Measurements from ENCODE around the gene SLIT1.

The SLIT1 gene

DNA sequence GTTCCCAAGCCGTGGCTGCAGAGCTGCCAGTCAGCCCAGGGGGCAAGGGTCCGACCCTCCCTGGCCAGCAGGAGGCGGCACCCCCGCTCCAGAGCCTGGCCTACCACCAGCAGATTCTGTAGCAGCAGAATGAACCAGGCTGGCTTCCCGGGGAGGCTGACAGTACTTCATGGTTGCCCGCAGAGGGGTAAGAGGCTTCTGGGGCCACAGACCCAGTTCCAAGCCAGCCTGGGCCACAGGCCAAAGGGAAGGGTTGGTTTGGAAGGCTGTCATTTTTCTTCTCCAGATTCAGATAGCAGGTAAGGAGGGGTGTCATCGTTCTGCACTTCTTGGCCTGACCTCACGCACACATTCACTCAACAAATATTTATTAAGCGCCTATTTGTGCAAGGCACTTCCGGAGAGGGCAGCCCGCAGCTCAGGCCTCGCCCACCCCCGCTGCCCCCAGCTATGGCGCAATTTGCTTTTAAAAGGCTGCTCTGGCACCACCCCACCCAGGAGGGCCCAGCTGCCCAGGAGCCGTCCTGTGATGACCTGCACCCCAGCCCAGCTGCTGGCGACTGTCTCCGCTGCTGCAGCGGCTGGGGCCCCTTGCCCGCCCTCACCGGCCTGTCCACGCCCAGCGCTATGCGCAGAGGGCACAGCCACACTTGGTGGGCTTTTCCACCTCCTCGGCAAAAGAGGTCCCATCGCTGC lies 185.1 kb downstream of the SLIT1 start:
- H3K9ac ChIP-seq (ENCODE audit: low read length): no peak overlapping the region

DNA sequence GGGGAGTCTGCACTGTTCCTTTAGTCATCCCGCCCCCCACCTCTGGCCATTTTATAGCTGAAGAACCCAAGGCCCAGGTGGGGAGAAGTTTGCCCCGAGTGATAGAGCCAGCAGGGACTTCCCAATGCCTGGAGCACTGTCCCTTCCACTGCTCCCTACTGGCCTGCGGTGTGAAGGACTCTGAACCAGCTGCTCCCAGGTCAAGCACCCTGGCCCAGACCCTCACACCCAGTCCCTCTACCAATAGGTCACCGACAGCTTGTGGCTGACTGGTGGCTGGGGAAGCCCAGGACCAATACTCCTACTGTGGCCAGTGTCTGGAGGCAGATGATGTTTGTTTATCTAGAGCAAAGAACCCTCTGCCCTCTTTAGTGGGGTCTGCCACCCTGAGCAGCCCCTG lies 185.8 kb downstream of the SLIT1 start:
- no peak overlapping the region for H3K4me3 ChIP-seq (ENCODE audit: low read length)
- no peaks in the 10 kb centered on the region for H3K9me3 ChIP-seq (ENCODE audit: control insufficient read depth, low read length)
- H3K36me3 ChIP-seq (ENCODE audit: control insufficient read depth, insufficient read depth, low read length): no peaks in the 10 kb centered on the region
- no peaks in the 10 kb centered on the region for H3K27me3 ChIP-seq (ENCODE audit: control insufficient read depth, insufficient read depth, low read length)
- no peaks in the 10 kb centered on the region for H3K4me1 ChIP-seq (ENCODE audit: control insufficient read depth, insufficient read depth, low read length)
- H3K9ac ChIP-seq (ENCODE audit: low read length): no peak overlapping the region

More for the DNA sequence above, 185.1 kb downstream of the SLIT1 start:
- Histone ChIP-seq H3K4me3 (ENCODE audit: low read length) (no peak overlapping the region), H3K36me3 (ENCODE audit: control insufficient read depth, insufficient read depth, low read length) (no peaks in the 10 kb centered on the region), H3K4me1 (ENCODE audit: control insufficient read depth, insufficient read depth, low read length) (no peaks in the 10 kb centered on the region), H3K27me3 (ENCODE audit: control insufficient read depth, insufficient read depth, low read length) (no peaks in the 10 kb centered on the region), H3K9me3 (ENCODE audit: control insufficient read depth, low read length) (no peaks in the 10 kb centered on the region)

DNA sequence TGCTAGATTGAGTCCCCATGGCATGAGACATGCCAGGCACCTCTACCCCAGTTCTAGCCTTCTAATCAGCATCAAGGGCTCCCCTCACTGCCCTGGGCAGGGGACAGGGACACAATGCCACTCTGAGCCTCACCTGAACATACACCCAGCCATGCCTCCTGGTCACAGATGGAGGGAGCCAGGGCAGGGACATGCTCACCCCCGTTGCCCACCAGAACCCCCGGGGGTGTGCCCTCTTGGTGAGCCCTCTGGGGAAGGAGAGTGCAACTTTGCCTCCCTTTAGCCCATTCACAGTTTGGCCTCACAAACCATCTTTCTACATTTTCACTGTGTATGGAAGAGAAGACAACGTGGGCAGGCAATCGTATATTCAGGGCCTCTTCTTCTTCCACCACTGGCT lies 186.4 kb downstream of the SLIT1 start:
- Histone ChIP-seq H3K36me3 (ENCODE audit: control insufficient read depth, insufficient read depth, low read length) (no peaks in the 10 kb centered on the region), H3K9ac (ENCODE audit: low read length) (no peak overlapping the region), H3K27me3 (ENCODE audit: control insufficient read depth, insufficient read depth, low read length) (no peaks in the 10 kb centered on the region), H3K4me1 (ENCODE audit: control insufficient read depth, insufficient read depth, low read length) (no peaks in the 10 kb centered on the region), H3K4me3 (ENCODE audit: low read length) (no peak overlapping the region), H3K9me3 (ENCODE audit: control insufficient read depth, low read length) (no peaks in the 10 kb centered on the region)

DNA sequence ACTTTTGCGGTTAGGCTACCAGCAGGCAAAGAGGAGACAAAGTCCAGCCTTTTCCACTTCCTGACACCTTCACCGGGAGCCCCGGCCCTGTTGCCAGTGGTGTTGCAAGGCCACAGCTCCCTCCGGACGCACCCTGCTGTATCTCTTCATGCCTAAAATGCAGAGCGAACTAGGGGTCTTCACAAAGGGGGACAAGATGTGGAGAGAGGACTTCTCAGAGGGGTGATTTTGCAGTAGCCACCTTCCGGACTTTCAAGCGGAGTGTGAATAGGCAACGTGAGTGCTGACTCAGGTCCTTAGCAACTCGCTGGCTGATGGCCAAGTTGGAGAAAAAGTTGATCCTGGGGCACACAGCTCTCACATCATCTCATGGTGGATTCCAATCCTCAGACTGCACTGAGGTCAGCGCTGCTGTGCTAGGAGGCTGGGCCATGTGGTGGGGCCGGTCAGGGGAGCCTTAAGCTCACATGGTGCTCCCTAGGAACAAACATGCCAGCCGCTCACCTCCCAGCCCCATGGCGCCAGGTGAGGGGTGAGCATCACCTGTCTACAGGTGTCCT lies 187.3 kb downstream of the SLIT1 start:
- Histone ChIP-seq H3K4me1 (ENCODE audit: control insufficient read depth, insufficient read depth, low read length) (no peaks in the 10 kb centered on the region), H3K9me3 (ENCODE audit: control insufficient read depth, low read length) (no peaks in the 10 kb centered on the region), H3K36me3 (ENCODE audit: control insufficient read depth, insufficient read depth, low read length) (no peaks in the 10 kb centered on the region)

DNA sequence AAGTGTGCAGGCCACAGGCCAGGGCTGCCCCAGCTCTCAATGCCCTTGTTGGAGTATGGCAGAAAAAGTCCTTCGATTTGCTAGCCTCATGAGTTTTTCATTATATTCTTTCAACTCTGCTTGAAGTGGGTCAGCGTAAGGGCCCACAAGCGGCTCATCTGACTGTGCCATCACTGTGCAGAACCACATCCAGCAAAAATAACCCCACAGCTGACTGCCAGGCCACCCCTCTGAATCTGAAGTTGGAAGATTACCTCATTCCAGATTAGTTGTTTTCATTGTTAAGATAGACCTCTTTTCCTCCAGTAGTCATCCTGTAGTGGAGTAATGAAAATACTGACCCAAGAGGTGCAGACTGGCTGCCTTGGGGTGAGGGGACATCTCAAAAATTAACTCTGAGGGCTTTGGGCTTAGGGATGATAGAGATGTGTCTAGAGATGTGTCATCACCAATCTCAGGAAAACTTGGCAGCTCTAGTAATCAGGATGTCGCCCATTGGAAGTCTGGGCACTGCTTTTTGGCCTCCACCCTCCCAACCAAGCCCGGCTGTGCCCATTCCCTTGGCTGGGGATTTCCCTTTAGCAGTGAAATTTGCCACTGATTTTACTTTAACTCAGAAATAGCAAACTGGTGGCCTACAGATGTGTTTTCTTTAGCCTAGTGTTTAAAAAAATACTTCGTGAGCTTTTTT lies 189.3 kb downstream of the SLIT1 start:
- H3K27me3 ChIP-seq (ENCODE audit: control insufficient read depth, insufficient read depth, low read length): no peaks in the 10 kb centered on the region
- no peaks in the 10 kb centered on the region for H3K4me1 ChIP-seq (ENCODE audit: control insufficient read depth, insufficient read depth, low read length)
- no peaks in the 10 kb centered on the region for H3K36me3 ChIP-seq (ENCODE audit: control insufficient read depth, insufficient read depth, low read length)
- no peaks in the 10 kb centered on the region for H3K9me3 ChIP-seq (ENCODE audit: control insufficient read depth, low read length)
- H3K4me3 ChIP-seq (ENCODE audit: low read length): no peak overlapping the region
- no peak overlapping the region for H3K9ac ChIP-seq (ENCODE audit: low read length)

More for the DNA sequence above, 187.3 kb downstream of the SLIT1 start:
- Histone ChIP-seq H3K9ac (ENCODE audit: low read length) (no peak overlapping the region), H3K4me3 (ENCODE audit: low read length) (no peak overlapping the region), H3K27me3 (ENCODE audit: control insufficient read depth, insufficient read depth, low read length) (no peaks in the 10 kb centered on the region)

DNA sequence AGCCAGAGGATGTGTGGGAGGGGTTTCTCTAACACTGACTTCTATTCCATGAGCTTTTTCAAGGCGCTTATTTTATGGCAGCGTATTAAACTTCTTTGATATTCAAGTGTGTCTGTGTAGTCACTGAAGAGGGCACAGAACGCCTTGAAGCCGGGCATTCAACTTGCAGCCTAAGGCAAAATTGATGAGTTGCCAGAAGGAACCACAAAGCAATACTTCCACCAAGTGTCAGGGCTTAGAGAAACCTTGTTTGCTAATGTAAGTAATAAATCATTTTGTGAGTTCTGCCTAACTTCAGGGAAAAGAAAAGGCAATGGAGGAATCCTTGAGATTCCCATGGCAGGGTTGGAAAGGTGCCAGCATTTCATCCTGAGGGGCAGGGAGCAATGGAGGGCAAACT lies 189.9 kb downstream of the SLIT1 start:
- no peaks in the 10 kb centered on the region for H3K27me3 ChIP-seq (ENCODE audit: control insufficient read depth, insufficient read depth, low read length)
- H3K4me1 ChIP-seq (ENCODE audit: control insufficient read depth, insufficient read depth, low read length): no peaks in the 10 kb centered on the region
- H3K4me3 ChIP-seq (ENCODE audit: low read length): no peak overlapping the region
- H3K9me3 ChIP-seq (ENCODE audit: control insufficient read depth, low read length): no peaks in the 10 kb centered on the region
- no peak overlapping the region for H3K9ac ChIP-seq (ENCODE audit: low read length)
- H3K36me3 ChIP-seq (ENCODE audit: control insufficient read depth, insufficient read depth, low read length): no peaks in the 10 kb centered on the region

DNA sequence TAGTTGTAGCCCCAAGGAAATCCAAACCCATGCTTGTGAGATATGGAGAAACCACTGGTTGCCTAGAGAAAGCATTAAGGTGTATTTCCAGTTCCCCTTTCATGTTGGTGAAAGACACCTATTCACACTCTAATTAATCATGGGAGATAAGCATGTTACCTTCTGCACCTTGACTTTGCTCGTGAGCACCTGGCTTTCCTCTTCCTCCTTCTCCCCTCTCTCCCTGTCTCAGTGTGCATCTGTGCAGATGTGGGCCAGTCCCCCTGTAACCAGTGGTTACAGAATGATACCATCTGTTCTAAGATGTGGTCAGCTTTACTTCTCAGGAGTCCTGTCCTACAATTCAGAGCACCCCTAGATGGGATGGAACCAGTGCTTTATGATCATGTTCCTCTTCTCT lies 193.0 kb downstream of the SLIT1 start:
- H3K9ac ChIP-seq (ENCODE audit: low read length): no peak overlapping the region
- H3K9me3 ChIP-seq (ENCODE audit: control insufficient read depth, low read length): no peaks in the 10 kb centered on the region
- no peaks in the 10 kb centered on the region for H3K27me3 ChIP-seq (ENCODE audit: control insufficient read depth, insufficient read depth, low read length)
- no peaks in the 10 kb centered on the region for H3K4me1 ChIP-seq (ENCODE audit: control insufficient read depth, insufficient read depth, low read length)
- no peak overlapping the region for H3K4me3 ChIP-seq (ENCODE audit: low read length)
- no peaks in the 10 kb centered on the region for H3K36me3 ChIP-seq (ENCODE audit: control insufficient read depth, insufficient read depth, low read length)

DNA sequence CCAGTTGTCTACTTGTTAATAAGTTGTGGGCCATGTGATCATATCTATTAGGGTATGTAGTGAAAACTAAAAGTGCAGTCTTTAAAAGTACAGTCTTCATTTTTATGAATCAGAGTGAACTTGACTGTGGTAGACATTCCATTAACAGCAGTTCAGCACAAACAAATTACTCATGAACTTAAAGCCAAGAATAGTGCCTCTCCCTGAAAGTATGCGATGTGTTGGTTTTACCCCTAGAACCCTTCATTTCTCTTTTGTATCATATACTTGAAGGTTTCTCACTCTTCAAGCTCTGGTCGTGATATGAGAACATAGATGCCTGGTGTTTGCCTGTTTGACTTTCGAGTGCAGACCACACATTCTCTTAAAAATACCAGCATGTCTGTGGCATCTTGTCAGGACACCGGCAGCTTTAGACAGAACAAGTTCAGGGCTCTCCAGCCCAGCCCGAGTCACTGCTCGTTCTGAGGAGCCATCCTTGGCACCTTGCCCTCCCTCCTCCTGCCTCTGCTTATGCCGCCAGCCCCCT lies 194.4 kb downstream of the SLIT1 start:
- H3K36me3 ChIP-seq (ENCODE audit: control insufficient read depth, insufficient read depth, low read length): no peaks in the 10 kb centered on the region
- H3K4me3 ChIP-seq (ENCODE audit: low read length): no peak overlapping the region
- H3K27me3 ChIP-seq (ENCODE audit: control insufficient read depth, insufficient read depth, low read length): no peaks in the 10 kb centered on the region
- no peaks in the 10 kb centered on the region for H3K9me3 ChIP-seq (ENCODE audit: control insufficient read depth, low read length)
- H3K9ac ChIP-seq (ENCODE audit: low read length): no peak overlapping the region
- H3K4me1 ChIP-seq (ENCODE audit: control insufficient read depth, insufficient read depth, low read length): no peaks in the 10 kb centered on the region

DNA sequence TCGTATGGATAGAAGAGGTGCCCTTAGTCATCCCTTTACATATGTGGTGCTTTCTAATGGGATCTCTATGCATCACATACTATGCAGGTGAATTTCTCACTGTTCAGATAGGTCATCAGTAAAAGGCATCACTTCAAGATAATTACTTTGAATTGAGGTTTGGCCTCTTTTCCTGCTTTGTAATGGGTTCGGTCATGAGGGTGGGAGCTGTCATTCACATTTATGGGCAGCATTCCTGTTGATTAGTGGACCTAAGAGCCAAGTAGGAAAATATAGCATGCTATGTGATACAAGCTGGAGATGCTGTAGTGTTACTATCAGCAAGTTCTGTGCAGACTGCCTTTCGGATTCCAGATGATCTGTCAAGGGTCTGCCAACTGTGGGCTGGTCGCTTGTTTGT lies 197.3 kb downstream of the SLIT1 start:
- Histone ChIP-seq H3K4me1 (ENCODE audit: control insufficient read depth, insufficient read depth, low read length) (no peaks in the 10 kb centered on the region), H3K9me3 (ENCODE audit: control insufficient read depth, low read length) (no peaks in the 10 kb centered on the region), H3K27me3 (ENCODE audit: control insufficient read depth, insufficient read depth, low read length) (no peaks in the 10 kb centered on the region), H3K36me3 (ENCODE audit: control insufficient read depth, insufficient read depth, low read length) (no peaks in the 10 kb centered on the region), H3K9ac (ENCODE audit: low read length) (no peak overlapping the region), H3K4me3 (ENCODE audit: low read length) (no peak overlapping the region)

DNA sequence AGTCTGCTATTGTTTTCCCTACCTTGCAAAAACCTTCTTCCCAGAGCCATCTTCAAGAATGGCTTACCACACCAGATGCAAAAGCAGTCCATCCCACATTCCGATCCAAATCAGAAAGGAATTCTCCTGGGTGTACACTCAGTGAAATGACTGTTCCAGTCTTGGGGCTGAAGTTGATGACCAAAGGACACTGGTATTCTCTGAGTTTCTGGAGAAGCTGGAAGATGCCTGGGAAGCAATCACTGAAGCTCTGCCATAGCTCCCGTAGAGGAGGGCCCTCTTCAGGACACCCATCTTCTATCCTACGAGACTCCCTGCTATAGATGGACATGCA lies 197.9 kb downstream of the SLIT1 start:
- H3K36me3 ChIP-seq (ENCODE audit: control insufficient read depth, insufficient read depth, low read length): no peaks in the 10 kb centered on the region
- no peaks in the 10 kb centered on the region for H3K9me3 ChIP-seq (ENCODE audit: control insufficient read depth, low read length)
- H3K4me3 ChIP-seq (ENCODE audit: low read length): no peak overlapping the region
- H3K4me1 ChIP-seq (ENCODE audit: control insufficient read depth, insufficient read depth, low read length): no peaks in the 10 kb centered on the region
- no peak overlapping the region for H3K9ac ChIP-seq (ENCODE audit: low read length)
- H3K27me3 ChIP-seq (ENCODE audit: control insufficient read depth, insufficient read depth, low read length): no peaks in the 10 kb centered on the region

DNA sequence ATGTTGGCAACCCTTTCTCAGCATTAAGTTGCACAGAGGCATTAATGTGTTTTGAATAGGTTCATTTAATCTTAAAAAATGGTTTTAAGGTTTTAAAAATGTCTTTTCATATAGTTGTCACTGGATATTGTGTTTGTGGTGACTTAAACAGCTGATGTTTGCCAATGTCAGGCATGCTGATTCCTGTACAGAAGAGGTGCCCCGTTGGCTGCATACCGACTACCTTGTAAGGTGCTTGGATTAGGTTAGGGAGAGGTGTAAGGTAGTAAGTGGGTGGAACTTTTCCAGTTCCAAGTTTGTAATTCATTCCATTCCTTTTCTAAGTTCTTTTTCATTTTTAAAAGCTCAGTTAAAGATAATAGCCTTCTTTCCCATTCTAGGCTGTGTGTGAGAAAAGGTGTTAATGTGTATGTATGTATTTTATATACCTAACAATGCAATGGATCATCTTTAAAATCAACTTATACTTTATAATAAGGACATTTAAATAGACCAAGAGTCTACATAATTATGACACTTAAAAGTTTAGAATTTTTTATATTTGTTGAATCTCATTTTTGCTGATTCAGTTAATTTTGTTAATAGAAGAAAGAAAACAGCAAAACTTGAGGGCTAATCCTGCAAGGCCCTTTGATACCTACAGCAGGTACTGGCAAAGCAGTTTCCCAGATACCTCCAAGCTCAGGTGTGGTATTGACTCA lies 198.5 kb downstream of the SLIT1 start:
- no peaks in the 10 kb centered on the region for H3K36me3 ChIP-seq (ENCODE audit: control insufficient read depth, insufficient read depth, low read length)
- no peak overlapping the region for H3K4me3 ChIP-seq (ENCODE audit: low read length)
- H3K9me3 ChIP-seq (ENCODE audit: control insufficient read depth, low read length): no peaks in the 10 kb centered on the region
- H3K27me3 ChIP-seq (ENCODE audit: control insufficient read depth, insufficient read depth, low read length): no peaks in the 10 kb centered on the region
- H3K9ac ChIP-seq (ENCODE audit: low read length): no peak overlapping the region
- no peaks in the 10 kb centered on the region for H3K4me1 ChIP-seq (ENCODE audit: control insufficient read depth, insufficient read depth, low read length)
